Astrocyte (in vitro differentiated cells and primary cell): ENCODE data around the gene HERPUD1. TPM values are rescaled to one million over a fixed set of nuclear protein-coding genes. Genes with fewer than 3 reads are reported as not detected.

ENCODE experiments used
- DNase-seq: peaks from one replicate; pipeline ENCODE4 v3.0.0-alpha.2; 2010; ENCODE audit warnings: low read depth
- FAIRE-seq: peaks from 2 replicates; lab custom pipeline; 2011; peaks lifted over from hg19 to GRCh38; lab: Jason Lieb, UNC
- H2AFZ ChIP-seq: 2 replicates; pipeline ENCODE4 v1.6.0; 2012; ENCODE audit warnings: low read depth, low read length, inconsistent platforms
- H3K27ac ChIP-seq: 2 replicates; pipeline ENCODE4 v1.5.1; 2011; ENCODE audit warnings: low read depth, low read length, inconsistent platforms
- H3K27me3 ChIP-seq: 2 replicates; pipeline ENCODE4 v1.6.0; 2011; ENCODE audit warnings: low read length, inconsistent platforms; ENCODE audit not compliant: insufficient read depth
- H3K36me3 ChIP-seq: 2 replicates; pipeline ENCODE4 v1.5.1; 2011; ENCODE audit warnings: low read length, inconsistent platforms; ENCODE audit not compliant: insufficient read depth
- H3K4me1 ChIP-seq: 2 replicates; pipeline ENCODE4 v1.5.1; 2011; ENCODE audit warnings: low read length, inconsistent platforms; ENCODE audit not compliant: insufficient read depth
- H3K4me2 ChIP-seq: 2 replicates; pipeline ENCODE4 v1.6.0; 2012; ENCODE audit warnings: low read length, inconsistent platforms
- H3K4me3 ChIP-seq: 2 replicates; pipeline ENCODE4 v1.5.1; 2011; ENCODE audit warnings: low read depth, mild to moderate bottlenecking, low read length, inconsistent platforms; ENCODE audit not compliant: insufficient read depth
- H3K79me2 ChIP-seq: 2 replicates; pipeline ENCODE4 v1.6.0; 2012; ENCODE audit warnings: mild to moderate bottlenecking, low read length, inconsistent platforms; ENCODE audit not compliant: insufficient read depth
- H3K9ac ChIP-seq: 2 replicates; pipeline ENCODE4 v1.6.0; 2012; ENCODE audit warnings: mild to moderate bottlenecking, low read length, inconsistent platforms
- H3K9me3 ChIP-seq: 2 replicates; pipeline ENCODE4 v1.5.1; 2012; ENCODE audit warnings: low read depth, mild to moderate bottlenecking, low read length, inconsistent platforms; ENCODE audit not compliant: insufficient read depth
- H4K20me1 ChIP-seq: 2 replicates; pipeline ENCODE4 v1.6.0; 2012; ENCODE audit warnings: low read length, inconsistent platforms; ENCODE audit not compliant: insufficient read depth
- H3K27ac Mint-ChIP-seq: one replicate; pipeline ENCODE4 v1.8.0; 2021; ENCODE audit warnings: mild to moderate bottlenecking, mixed read lengths; ENCODE audit not compliant: unreplicated experiment
- H3K27me3 Mint-ChIP-seq: one replicate; pipeline ENCODE4 v1.8.0; 2021; ENCODE audit warnings: low read depth, mixed read lengths; ENCODE audit not compliant: unreplicated experiment
- H3K36me3 Mint-ChIP-seq: one replicate; pipeline ENCODE4 v1.8.0; 2021; ENCODE audit warnings: low read depth, mixed read lengths; ENCODE audit not compliant: unreplicated experiment
- H3K4me1 Mint-ChIP-seq: one replicate; pipeline ENCODE4 v1.8.0; 2021; ENCODE audit warnings: low read depth, mixed read lengths; ENCODE audit not compliant: unreplicated experiment
- H3K4me3 Mint-ChIP-seq: one replicate; pipeline ENCODE4 v1.8.0; 2021; ENCODE audit warnings: mild to moderate bottlenecking, moderate library complexity, mixed read lengths; ENCODE audit not compliant: unreplicated experiment
- H3K9me3 Mint-ChIP-seq: one replicate; pipeline ENCODE4 v1.8.0; 2021; ENCODE audit warnings: mild to moderate bottlenecking, mixed read lengths; ENCODE audit not compliant: unreplicated experiment
- EZH2 ChIP-seq: IDR thresholded peaks from 2 replicates; pipeline ENCODE4 v1.6.1; 2012; ENCODE audit warnings: mild to moderate bottlenecking, low read length, inconsistent platforms; ENCODE audit not compliant: insufficient read depth
- total RNA-seq: library from RNA; stranded (reverse); gene quantifications from 2 replicates; pipeline ENCODE4 v1.2.1, GENCODE V29; 2021
- TF ChIP-seq, protein P1 (sequence below): IDR thresholded peaks from 2 replicates; pipeline ENCODE4 v1.5.1; 2011; ENCODE audit warnings: low read depth, mild to moderate bottlenecking, inconsistent platforms, low read length, moderate library complexity; ENCODE audit not compliant: insufficient read depth

HERPUD1 gene
- total RNA-seq, 1 donor from 2014 or later, result 234 TPM

DNA sequence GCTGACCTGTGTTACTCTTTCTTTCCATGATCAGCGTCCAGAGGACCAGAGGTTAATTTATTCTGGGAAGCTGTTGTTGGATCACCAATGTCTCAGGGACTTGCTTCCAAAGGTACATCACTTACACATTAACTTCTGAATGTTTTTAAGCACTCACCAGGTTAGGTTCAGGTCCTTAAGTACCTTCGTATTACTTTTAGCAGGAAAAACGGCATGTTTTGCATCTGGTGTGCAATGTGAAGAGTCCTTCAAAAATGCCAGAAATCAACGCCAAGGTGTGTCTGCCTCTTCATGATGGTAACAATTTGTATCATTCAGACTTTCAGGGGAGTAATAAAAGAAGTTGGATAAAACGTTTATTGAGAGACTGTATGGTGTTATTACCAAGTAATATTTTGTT lies 3.3 kb downstream of the HERPUD1 start:
- Histone ChIP-seq H3K79me2 (peaks cover 79% of the 10 kb centered on the region), H3K4me1 (peaks cover 10% of the 10 kb centered on the region), H2AFZ (no peak overlapping the region), H3K27ac (no peak overlapping the region), H3K9ac (peak overlapping the region; percentile 97), H3K4me2 (peak overlapping the region; percentile 91), H3K27me3 (no peaks in the 10 kb centered on the region), H3K36me3 (peaks cover 58% of the 10 kb centered on the region), H4K20me1 (peaks cover 79% of the 10 kb centered on the region), H3K9me3 (no peaks in the 10 kb centered on the region), H3K4me3 (peak overlapping the region; percentile 85)
- DNase-seq (no peak), FAIRE-seq (no peak)
- TF ChIP-seq, protein P1, sequence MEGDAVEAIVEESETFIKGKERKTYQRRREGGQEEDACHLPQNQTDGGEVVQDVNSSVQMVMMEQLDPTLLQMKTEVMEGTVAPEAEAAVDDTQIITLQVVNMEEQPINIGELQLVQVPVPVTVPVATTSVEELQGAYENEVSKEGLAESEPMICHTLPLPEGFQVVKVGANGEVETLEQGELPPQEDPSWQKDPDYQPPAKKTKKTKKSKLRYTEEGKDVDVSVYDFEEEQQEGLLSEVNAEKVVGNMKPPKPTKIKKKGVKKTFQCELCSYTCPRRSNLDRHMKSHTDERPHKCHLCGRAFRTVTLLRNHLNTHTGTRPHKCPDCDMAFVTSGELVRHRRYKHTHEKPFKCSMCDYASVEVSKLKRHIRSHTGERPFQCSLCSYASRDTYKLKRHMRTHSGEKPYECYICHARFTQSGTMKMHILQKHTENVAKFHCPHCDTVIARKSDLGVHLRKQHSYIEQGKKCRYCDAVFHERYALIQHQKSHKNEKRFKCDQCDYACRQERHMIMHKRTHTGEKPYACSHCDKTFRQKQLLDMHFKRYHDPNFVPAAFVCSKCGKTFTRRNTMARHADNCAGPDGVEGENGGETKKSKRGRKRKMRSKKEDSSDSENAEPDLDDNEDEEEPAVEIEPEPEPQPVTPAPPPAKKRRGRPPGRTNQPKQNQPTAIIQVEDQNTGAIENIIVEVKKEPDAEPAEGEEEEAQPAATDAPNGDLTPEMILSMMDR, result no peak
- no peak for TF ChIP-seq EZH2
- no peaks in the 10 kb centered on the region for H3K27me3 Mint-ChIP-seq
- peaks cover 41% of the 10 kb centered on the region for H3K4me1 Mint-ChIP-seq
- H3K9me3 Mint-ChIP-seq, result no peaks in the 10 kb centered on the region
- H3K4me3 Mint-ChIP-seq, result peak overlapping the region; percentile 95
- peaks cover 30% of the 10 kb centered on the region for H3K36me3 Mint-ChIP-seq
- peak overlapping the region; percentile 55 for H3K27ac Mint-ChIP-seq

DNA sequence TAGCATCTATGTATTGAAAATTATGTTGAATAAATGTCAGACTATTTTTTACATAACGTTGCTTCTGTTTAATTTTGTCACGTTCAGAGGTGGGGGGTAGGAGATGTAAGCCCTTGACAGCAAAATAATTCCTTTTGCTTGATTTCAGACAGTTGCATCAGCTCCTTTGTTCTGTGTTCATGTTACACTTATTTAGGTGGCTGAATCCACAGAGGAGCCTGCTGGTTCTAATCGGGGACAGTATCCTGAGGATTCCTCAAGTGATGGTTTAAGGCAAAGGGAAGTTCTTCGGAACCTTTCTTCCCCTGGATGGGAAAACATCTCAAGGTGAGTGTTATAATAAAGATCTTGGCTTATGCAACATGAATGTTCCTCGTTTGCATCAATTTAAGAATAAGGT lies 4.5 kb downstream of the HERPUD1 start:
- peaks cover 41% of the 10 kb centered on the region for H3K4me1 Mint-ChIP-seq
- Histone ChIP-seq H3K36me3 (peaks cover 68% of the 10 kb centered on the region), H2AFZ (no peak overlapping the region), H3K27ac (no peak overlapping the region), H3K9ac (no peak overlapping the region), H3K4me3 (no peak overlapping the region), H3K4me1 (peaks cover 5% of the 10 kb centered on the region), H3K27me3 (no peaks in the 10 kb centered on the region), H3K9me3 (no peaks in the 10 kb centered on the region), H3K79me2 (peaks cover 85% of the 10 kb centered on the region), H4K20me1 (peaks cover 92% of the 10 kb centered on the region), H3K4me2 (peak overlapping the region; percentile 27)
- FAIRE-seq, result no peak
- H3K36me3 Mint-ChIP-seq, result peaks cover 31% of the 10 kb centered on the region
- TF ChIP-seq, protein P1, result no peak
- no peak for TF ChIP-seq EZH2
- no peak for DNase-seq
- no peaks in the 10 kb centered on the region for H3K9me3 Mint-ChIP-seq
- peak overlapping the region; percentile 95 for H3K4me3 Mint-ChIP-seq
- peak overlapping the region; percentile 89 for H3K27ac Mint-ChIP-seq
- H3K27me3 Mint-ChIP-seq, result no peaks in the 10 kb centered on the region

DNA sequence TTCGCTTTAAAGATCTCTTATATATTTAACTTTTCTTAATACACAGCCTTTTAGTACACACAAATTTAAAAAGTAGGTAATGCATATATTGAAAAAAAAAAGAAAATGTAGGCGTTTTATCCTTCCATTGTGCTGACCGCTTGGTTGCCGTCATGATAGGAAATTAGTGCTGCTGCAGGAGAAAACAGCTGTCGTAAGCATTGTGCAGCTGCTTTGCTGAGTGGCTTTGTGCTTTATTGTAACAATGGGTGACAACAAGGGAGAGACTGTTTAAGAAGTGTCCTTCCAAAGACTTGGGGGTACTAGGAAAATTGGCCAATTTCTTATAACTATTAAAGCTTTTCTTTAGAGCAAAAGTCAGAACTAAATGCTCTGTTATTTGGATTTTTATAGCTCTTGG lies 5.0 kb downstream of the HERPUD1 start:
- peaks cover 44% of the 10 kb centered on the region for H3K4me1 Mint-ChIP-seq
- H3K27ac ChIP-seq, result no peak overlapping the region
- no peaks in the 10 kb centered on the region for H3K27me3 Mint-ChIP-seq
- H3K9me3 ChIP-seq, result no peaks in the 10 kb centered on the region
- H4K20me1 ChIP-seq, result peaks cover 96% of the 10 kb centered on the region
- H3K27ac Mint-ChIP-seq, result peak overlapping the region; percentile 89
- peaks cover 34% of the 10 kb centered on the region for H3K36me3 Mint-ChIP-seq
- H3K79me2 ChIP-seq, result peaks cover 84% of the 10 kb centered on the region
- H3K9me3 Mint-ChIP-seq, result no peaks in the 10 kb centered on the region
- FAIRE-seq (no peak), DNase-seq (no peak)
- H3K4me2 ChIP-seq, result no peak overlapping the region
- H2AFZ ChIP-seq, result no peak overlapping the region
- peak overlapping the region; percentile 95 for H3K4me3 Mint-ChIP-seq
- H3K27me3 ChIP-seq, result no peaks in the 10 kb centered on the region
- no peak for TF ChIP-seq EZH2
- TF ChIP-seq, protein P1, result no peak
- peaks cover 72% of the 10 kb centered on the region for H3K36me3 ChIP-seq
- peaks cover 2% of the 10 kb centered on the region for H3K4me1 ChIP-seq
- H3K9ac ChIP-seq, result no peak overlapping the region
- H3K4me3 ChIP-seq, result no peak overlapping the region
